Measurements from ENCODE around the gene RCAN3. TPM values are rescaled to one million over a fixed set of nuclear protein-coding genes. Genes with fewer than 3 reads are reported as not detected.

Gene RCAN3
- total RNA-seq, 1 experiment from 2014 or later = 25.6 TPM

GRCh38 chr1:24504560-24504959 is 1.9 kb downstream of the RCAN3 start:
- CTCF ChIA-PET = no interaction called here

GRCh38 chr1:24505816-24506215 is 3.2 kb downstream of the RCAN3 start:
- intact Hi-C loops (cut with micrococcal nuclease) = loop anchor here (1.0 to 10.0 kb wide), 2 partner anchors 9 to 129 kb away; no protein-coding TSS in a partner anchor
- H3K27ac ChIP-seq (ENCODE audit: low read length) = no peak overlapping the region
- BruUV-seq (replicated peaks) = no TSS peak
- no peak overlapping the region for H3K9ac ChIP-seq (ENCODE audit: low read length)
- no peak overlapping the region for H3K4me2 ChIP-seq (ENCODE audit: low read length)
- no peak overlapping the region for H3K4me3 ChIP-seq (ENCODE audit: low read length)
- TF ChIP-seq CTCF (conservative IDR thresholded peaks at IDR 0.05; ENCODE audit: low read depth, low read length) (no peak), EZH2phosphoT487 (IDR thresholded peaks at IDR 0.05; ENCODE audit: borderline replicate concordance, low read length) (no peak), EZH2 (IDR thresholded peaks at IDR 0.05; ENCODE audit: low read length, unreplicated experiment) (no peak)
- H3K36me3 ChIP-seq (ENCODE audit: low read depth, low read length) = no peaks in the 10 kb centered on the region
- H3K9me2 ChIP-seq (replicated peaks; ENCODE audit: low read length) = no peaks in the 10 kb centered on the region
- no peak for ATAC-seq
- no peak for DNase-seq
- H3K27me3 ChIP-seq (ENCODE audit: low read length) = no peaks in the 10 kb centered on the region
- no peaks in the 10 kb centered on the region for H4K20me1 ChIP-seq (ENCODE audit: low read length)
- peaks cover 47% of the 10 kb centered on the region for H3K79me2 ChIP-seq (ENCODE audit: low read length)
- no peak overlapping the region for H2AFZ ChIP-seq (ENCODE audit: low read length)
- ChIA-PET CTCF (no interaction called here), POLR2A (ENCODE audit: unreplicated experiment) (no interaction called here)
- peaks cover 35% of the 10 kb centered on the region for H3K4me1 ChIP-seq (ENCODE audit: insufficient read depth, low read length)
- H3K9me3 ChIP-seq (ENCODE audit: low read length) = no peaks in the 10 kb centered on the region
- H3F3A ChIP-seq (ENCODE audit: low read length, unreplicated experiment) = no peaks in the 10 kb centered on the region

More at GRCh38 chr1:24504560-24504959, 1.9 kb downstream of the RCAN3 start:
- Histone ChIP-seq H3K4me3 (ENCODE audit: low read length) (peak overlapping the region; percentile 78), H2AFZ (ENCODE audit: low read length) (no peak overlapping the region), H3K4me2 (ENCODE audit: low read length) (peak overlapping the region; percentile 98), H3K27ac (ENCODE audit: low read length) (no peak overlapping the region), H3F3A (ENCODE audit: low read length, unreplicated experiment) (no peaks in the 10 kb centered on the region), H3K36me3 (ENCODE audit: low read depth, low read length) (no peaks in the 10 kb centered on the region), H3K4me1 (ENCODE audit: insufficient read depth, low read length) (peaks cover 35% of the 10 kb centered on the region), H4K20me1 (ENCODE audit: low read length) (no peaks in the 10 kb centered on the region), H3K9me2 (replicated peaks; ENCODE audit: low read length) (no peaks in the 10 kb centered on the region), H3K27me3 (ENCODE audit: low read length) (no peaks in the 10 kb centered on the region), H3K9me3 (ENCODE audit: low read length) (no peaks in the 10 kb centered on the region), H3K9ac (ENCODE audit: low read length) (no peak overlapping the region), H3K79me2 (ENCODE audit: low read length) (peaks cover 42% of the 10 kb centered on the region)
- ATAC-seq (no peak), DNase-seq (no peak)
- POLR2A ChIA-PET (ENCODE audit: unreplicated experiment) = no interaction called here
- no TSS peak for BruUV-seq (replicated peaks)
- TF ChIP-seq EZH2 (IDR thresholded peaks at IDR 0.05; ENCODE audit: low read length, unreplicated experiment) (no peak), CTCF (conservative IDR thresholded peaks at IDR 0.05; ENCODE audit: low read depth, low read length) (no peak), EZH2phosphoT487 (IDR thresholded peaks at IDR 0.05; ENCODE audit: borderline replicate concordance, low read length) (no peak)
- intact Hi-C loops (cut with micrococcal nuclease) = loop anchor here (5.0 to 10.0 kb wide), 2 partner anchors 83 to 130 kb away; no protein-coding TSS in a partner anchor

- no TSS peak for BruUV-seq (replicated peaks)
- CTCF ChIA-PET = no interaction called here
- Histone ChIP-seq H4K20me1 (ENCODE audit: low read length) (no peaks in the 10 kb centered on the region), H3K9me3 (ENCODE audit: low read length) (no peaks in the 10 kb centered on the region), H3K79me2 (ENCODE audit: low read length) (peaks cover 53% of the 10 kb centered on the region), H3F3A (ENCODE audit: low read length, unreplicated experiment) (no peaks in the 10 kb centered on the region), H3K4me2 (ENCODE audit: low read length) (no peak overlapping the region), H3K27ac (ENCODE audit: low read length) (no peak overlapping the region), H3K9me2 (replicated peaks; ENCODE audit: low read length) (no peaks in the 10 kb centered on the region), H3K4me3 (ENCODE audit: low read length) (no peak overlapping the region), H3K27me3 (ENCODE audit: low read length) (no peaks in the 10 kb centered on the region), H3K4me1 (ENCODE audit: insufficient read depth, low read length) (peaks cover 27% of the 10 kb centered on the region), H3K36me3 (ENCODE audit: low read depth, low read length) (no peaks in the 10 kb centered on the region), H2AFZ (ENCODE audit: low read length) (no peak overlapping the region), H3K9ac (ENCODE audit: low read length) (no peak overlapping the region)
- DNase-seq (no peak), ATAC-seq (no peak)
- TF ChIP-seq CTCF (conservative IDR thresholded peaks at IDR 0.05; ENCODE audit: low read depth, low read length) (no peak), EZH2phosphoT487 (IDR thresholded peaks at IDR 0.05; ENCODE audit: borderline replicate concordance, low read length) (no peak), EZH2 (IDR thresholded peaks at IDR 0.05; ENCODE audit: low read length, unreplicated experiment) (no peak)
- POLR2A ChIA-PET (ENCODE audit: unreplicated experiment) = no interaction called here
- intact Hi-C loops (cut with micrococcal nuclease) = loop anchor here (1.0 to 10.0 kb wide), 2 partner anchors 8 to 128 kb away; no protein-coding TSS in a partner anchor
These were observed 4.2 kb downstream of the RCAN3 start for GRCh38 chr1:24506691-24507381.

Data from PC-3 (cell line).